IPS-15b (cell line): ENCODE results near the gene FBXL13.
"Not testable (repeated sequence)": the region's sequence is repeated elsewhere in the genome, so short reads cannot be mapped to it uniquely, and the experiment has no call there.

Source experiments
- H3K27me3 ChIP-seq: one replicate; pipeline ENCODE4 v1.6.1; 2013; ENCODE audit warnings: low read length; ENCODE audit not compliant: control insufficient read depth, insufficient read depth
- H3K36me3 ChIP-seq: one replicate; pipeline ENCODE4 v1.6.1; 2013; ENCODE audit warnings: low read length; ENCODE audit not compliant: control insufficient read depth, insufficient read depth
- H3K4me1 ChIP-seq: one replicate; pipeline ENCODE4 v1.6.1; 2013; ENCODE audit warnings: mild to moderate bottlenecking, low read length; ENCODE audit not compliant: control insufficient read depth, insufficient read depth
- H3K4me3 ChIP-seq: one replicate; pipeline ENCODE4 v1.5.1; 2013; ENCODE audit warnings: low read depth, low read length
- H3K9ac ChIP-seq: one replicate; pipeline ENCODE4 v1.6.1; 2013; ENCODE audit warnings: low read depth, mild to moderate bottlenecking, low read length
- H3K9me3 ChIP-seq: one replicate; pipeline ENCODE4 v1.6.1; 2013; ENCODE audit warnings: mild to moderate bottlenecking, low read length; ENCODE audit not compliant: control insufficient read depth, insufficient read depth

Gene FBXL13

DNA sequence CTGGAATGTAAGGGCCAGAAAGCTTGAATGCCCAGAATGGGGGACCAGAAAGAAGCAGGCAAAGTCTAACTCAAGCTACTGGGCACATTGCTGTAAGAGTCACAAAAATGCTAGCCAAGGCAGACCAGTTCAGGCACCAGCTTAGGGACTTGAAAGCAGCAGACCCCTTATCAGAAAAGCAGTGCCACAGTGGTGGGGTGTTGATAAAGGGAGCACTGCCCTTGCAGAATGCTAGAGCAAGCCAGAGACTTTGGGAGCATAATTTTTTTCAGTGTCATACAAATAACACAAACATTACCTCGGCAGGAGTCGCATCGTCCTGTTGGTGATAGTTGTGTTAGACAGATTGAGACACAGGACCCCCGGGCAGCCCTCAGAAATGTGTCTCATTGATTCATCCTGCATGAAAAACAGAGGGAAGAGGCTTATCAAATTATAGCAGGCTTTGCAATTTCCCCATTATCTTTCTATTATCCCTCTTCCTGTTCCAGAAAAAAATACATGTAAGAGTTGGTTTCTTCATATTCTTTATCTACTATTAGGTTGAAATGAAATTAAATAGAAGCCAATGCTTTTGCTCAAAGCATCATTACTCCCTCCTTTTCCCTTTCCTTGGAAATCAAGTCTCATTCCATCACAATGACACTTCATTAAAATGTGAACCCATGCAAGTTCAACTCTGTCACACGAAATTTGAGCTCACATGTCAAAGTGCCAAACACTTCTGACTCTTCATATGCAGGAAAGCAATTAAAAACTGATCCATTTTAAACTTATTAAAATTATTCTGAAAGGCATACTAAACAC, 148.4 kb downstream of the FBXL13 start:
- no peaks in the 10 kb centered on the region for H3K9me3 ChIP-seq
- no peaks in the 10 kb centered on the region for H3K36me3 ChIP-seq

GRCh38 chr7:102918845-102919244, 155.8 kb downstream of the FBXL13 start:
- H3K36me3 ChIP-seq: no peaks in the 10 kb centered on the region
- no peak overlapping the region for H3K4me3 ChIP-seq
- H3K4me1 ChIP-seq: peaks cover 3% of the 10 kb centered on the region
- H3K27me3 ChIP-seq: no peaks in the 10 kb centered on the region
- H3K9me3 ChIP-seq: no peaks in the 10 kb centered on the region
- no peak overlapping the region for H3K9ac ChIP-seq

More for the DNA sequence above, 148.4 kb downstream of the FBXL13 start:
- no peaks in the 10 kb centered on the region for H3K4me1 ChIP-seq
- H3K9ac ChIP-seq: no peak overlapping the region
- no peaks in the 10 kb centered on the region for H3K27me3 ChIP-seq
- H3K4me3 ChIP-seq: no peak overlapping the region

- no peak overlapping the region for H3K9ac ChIP-seq
- no peak overlapping the region for H3K4me3 ChIP-seq
- no peaks in the 10 kb centered on the region for H3K27me3 ChIP-seq
- peaks cover 9% of the 10 kb centered on the region for H3K4me1 ChIP-seq
- H3K9me3 ChIP-seq: no peaks in the 10 kb centered on the region
- no peaks in the 10 kb centered on the region for H3K36me3 ChIP-seq
Measured at GRCh38 chr7:102917436-102918353, 156.9 kb downstream of the FBXL13 start.

DNA sequence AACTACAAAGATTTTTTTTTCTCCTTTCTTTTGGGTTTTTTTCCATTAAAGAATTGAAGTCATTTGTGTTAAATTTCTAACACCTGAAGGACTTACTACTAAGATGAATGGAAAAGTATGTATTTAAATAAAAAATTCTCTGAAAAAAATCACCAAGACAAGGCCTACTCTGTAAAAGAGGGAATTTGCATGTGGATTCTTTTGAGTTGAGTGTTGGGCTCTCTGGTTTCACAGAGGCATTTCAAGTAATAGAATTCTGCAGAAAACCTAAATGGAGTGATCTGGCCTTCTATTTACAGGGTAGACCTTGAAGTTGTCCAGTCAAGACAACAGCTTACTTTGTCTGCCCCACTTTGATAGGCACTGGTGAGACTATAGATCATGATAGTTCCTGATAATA, 157.7 kb downstream of the FBXL13 start:
- no peaks in the 10 kb centered on the region for H3K27me3 ChIP-seq
- no peaks in the 10 kb centered on the region for H3K36me3 ChIP-seq
- H3K9me3 ChIP-seq: no peaks in the 10 kb centered on the region
- peaks cover 10% of the 10 kb centered on the region for H3K4me1 ChIP-seq
- no peak overlapping the region for H3K4me3 ChIP-seq
- no peak overlapping the region for H3K9ac ChIP-seq

DNA sequence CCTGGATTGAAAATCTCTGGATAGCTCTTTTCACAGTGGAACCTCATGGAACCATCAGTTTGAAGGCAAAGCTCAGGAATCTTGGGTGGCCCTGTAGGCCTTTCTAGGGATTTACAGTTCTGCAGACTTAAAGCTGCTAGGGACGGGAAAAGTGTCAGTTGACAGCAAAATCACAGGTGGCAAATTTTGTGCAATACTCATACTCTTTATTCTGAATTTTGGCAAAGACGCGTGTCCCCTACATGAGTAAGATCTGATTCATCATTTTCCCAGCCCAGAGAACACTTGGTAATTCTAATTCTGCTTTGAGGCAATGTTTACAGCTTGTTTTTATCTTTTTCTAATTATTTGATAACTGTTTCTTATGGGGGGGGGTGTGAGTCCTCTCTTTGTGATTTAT, 158.2 kb downstream of the FBXL13 start:
- peaks cover 10% of the 10 kb centered on the region for H3K4me1 ChIP-seq
- no peaks in the 10 kb centered on the region for H3K36me3 ChIP-seq
- H3K9ac ChIP-seq: no peak overlapping the region
- no peak overlapping the region for H3K4me3 ChIP-seq
- no peaks in the 10 kb centered on the region for H3K9me3 ChIP-seq
- no peaks in the 10 kb centered on the region for H3K27me3 ChIP-seq

GRCh38 chr7:102914585-102914984, 160.0 kb downstream of the FBXL13 start:
- no peak overlapping the region for H3K4me3 ChIP-seq
- H3K36me3 ChIP-seq: no peaks in the 10 kb centered on the region
- H3K9me3 ChIP-seq: no peaks in the 10 kb centered on the region
- H3K27me3 ChIP-seq: no peaks in the 10 kb centered on the region
- no peak overlapping the region for H3K9ac ChIP-seq
- H3K4me1 ChIP-seq: peaks cover 10% of the 10 kb centered on the region

- no peak overlapping the region for H3K4me3 ChIP-seq
- no peaks in the 10 kb centered on the region for H3K9me3 ChIP-seq
- peaks cover 10% of the 10 kb centered on the region for H3K4me1 ChIP-seq
- no peak overlapping the region for H3K9ac ChIP-seq
- H3K36me3 ChIP-seq: no peaks in the 10 kb centered on the region
- no peaks in the 10 kb centered on the region for H3K27me3 ChIP-seq
Measured at GRCh38 chr7:102913826-102914225, 160.8 kb downstream of the FBXL13 start.

GRCh38 chr7:102912742-102913141, 161.9 kb downstream of the FBXL13 start, which contains the start of gene LRRC17:
Gene LRRC17 (plus strand): TSS chr7:102913000. CDS start chr7:102933914, 20,914 bp downstream.
- no peak within 1 kb of the TSS for H3K4me3 ChIP-seq

GRCh38 chr7:102908676-102909075, 165.9 kb downstream of the FBXL13 start:
- no peak overlapping the region for H3K4me3 ChIP-seq
- H3K9ac ChIP-seq: no peak overlapping the region
- H3K4me1 ChIP-seq: peaks cover 6% of the 10 kb centered on the region
- no peaks in the 10 kb centered on the region for H3K27me3 ChIP-seq
- no peaks in the 10 kb centered on the region for H3K36me3 ChIP-seq
- no peaks in the 10 kb centered on the region for H3K9me3 ChIP-seq

More at GRCh38 chr7:102912742-102913141, 161.9 kb downstream of the FBXL13 start, which contains the start of gene LRRC17:
- Histone ChIP-seq H3K27me3 (no peaks in the 10 kb centered on the region), H3K4me1 (peaks cover 10% of the 10 kb centered on the region), H3K36me3 (no peaks in the 10 kb centered on the region), H3K9ac (no peak within 1 kb of the TSS), H3K9me3 (no peaks in the 10 kb centered on the region)

GRCh38 chr7:102903576-102903975, 171.0 kb downstream of the FBXL13 start:
- H3K4me1 ChIP-seq, H3K36me3 ChIP-seq, H3K27me3 ChIP-seq, H3K9ac ChIP-seq, H3K9me3 ChIP-seq, H3K4me3 ChIP-seq: not testable (repeated sequence)

GRCh38 chr7:102902052-102902451, 172.5 kb downstream of the FBXL13 start:
- not testable (repeated sequence) for H3K9ac ChIP-seq, H3K9me3 ChIP-seq, H3K4me3 ChIP-seq, H3K27me3 ChIP-seq, H3K4me1 ChIP-seq, H3K36me3 ChIP-seq

DNA sequence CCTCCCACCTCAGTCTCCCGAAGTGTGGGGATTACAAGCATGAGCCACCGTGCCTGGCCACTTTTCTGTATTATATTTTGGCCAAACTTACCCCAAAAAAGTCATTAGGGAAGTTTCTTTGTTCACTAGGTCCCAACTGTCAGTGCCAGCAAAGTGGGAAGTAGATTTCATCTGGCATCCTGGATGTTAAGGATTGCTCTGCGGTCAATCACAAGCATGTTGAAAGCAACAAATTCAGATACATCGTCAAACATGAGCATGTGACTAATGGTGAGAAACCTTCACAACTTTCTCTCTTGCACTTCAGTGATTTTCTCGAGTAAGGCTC, 176.1 kb downstream of the FBXL13 start:
- no peaks in the 10 kb centered on the region for H3K27me3 ChIP-seq
- H3K9me3 ChIP-seq: no peaks in the 10 kb centered on the region
- H3K4me1 ChIP-seq: no peaks in the 10 kb centered on the region
- H3K9ac ChIP-seq: no peak overlapping the region
- no peaks in the 10 kb centered on the region for H3K36me3 ChIP-seq
- no peak overlapping the region for H3K4me3 ChIP-seq
